ENCODE data around the gene LUZP1.

LUZP1 gene

GRCh38 chr1:23110391-23110790 is 58.3 kb downstream of the LUZP1 start:
- TF ChIP-seq GATA1 (IDR thresholded peaks at IDR 0.05; ENCODE audit: low read depth, low read length) = no peak
- DNase-seq = no peak

DNA sequence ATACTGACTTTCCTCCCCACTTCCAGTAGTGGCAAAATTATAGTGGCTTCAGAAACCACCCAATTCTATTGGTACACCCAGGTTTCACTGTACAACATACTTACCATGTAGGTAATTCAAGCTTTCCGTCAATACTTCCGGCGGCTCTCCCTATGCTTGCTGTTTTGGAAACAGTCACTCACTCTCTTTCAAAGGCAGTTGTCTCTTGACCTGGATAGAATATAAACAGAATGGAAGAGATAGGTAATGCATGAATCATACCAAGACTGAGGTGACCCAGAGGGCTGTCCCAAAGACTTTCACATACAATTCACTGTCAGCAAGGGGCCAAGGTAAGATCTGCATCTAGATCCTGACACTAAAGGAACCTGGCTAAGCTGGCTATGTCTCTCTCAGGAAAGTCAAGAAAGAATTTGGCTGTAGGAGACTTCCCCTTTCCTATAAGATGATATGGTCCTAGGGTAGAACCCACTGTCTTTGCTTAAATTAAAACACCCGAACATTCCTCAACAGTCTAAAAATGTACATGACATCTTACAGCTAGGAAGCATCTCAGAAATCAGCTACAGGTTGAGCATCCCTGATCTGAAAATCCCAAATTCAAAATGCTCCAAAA is 59.6 kb downstream of the LUZP1 start:
- no peak for DNase-seq
- TF ChIP-seq GATA1 (IDR thresholded peaks at IDR 0.05; ENCODE audit: low read depth, low read length) (no peak), POLR2A (IDR thresholded peaks at IDR 0.05; ENCODE audit: low read length) (no peak)

DNA sequence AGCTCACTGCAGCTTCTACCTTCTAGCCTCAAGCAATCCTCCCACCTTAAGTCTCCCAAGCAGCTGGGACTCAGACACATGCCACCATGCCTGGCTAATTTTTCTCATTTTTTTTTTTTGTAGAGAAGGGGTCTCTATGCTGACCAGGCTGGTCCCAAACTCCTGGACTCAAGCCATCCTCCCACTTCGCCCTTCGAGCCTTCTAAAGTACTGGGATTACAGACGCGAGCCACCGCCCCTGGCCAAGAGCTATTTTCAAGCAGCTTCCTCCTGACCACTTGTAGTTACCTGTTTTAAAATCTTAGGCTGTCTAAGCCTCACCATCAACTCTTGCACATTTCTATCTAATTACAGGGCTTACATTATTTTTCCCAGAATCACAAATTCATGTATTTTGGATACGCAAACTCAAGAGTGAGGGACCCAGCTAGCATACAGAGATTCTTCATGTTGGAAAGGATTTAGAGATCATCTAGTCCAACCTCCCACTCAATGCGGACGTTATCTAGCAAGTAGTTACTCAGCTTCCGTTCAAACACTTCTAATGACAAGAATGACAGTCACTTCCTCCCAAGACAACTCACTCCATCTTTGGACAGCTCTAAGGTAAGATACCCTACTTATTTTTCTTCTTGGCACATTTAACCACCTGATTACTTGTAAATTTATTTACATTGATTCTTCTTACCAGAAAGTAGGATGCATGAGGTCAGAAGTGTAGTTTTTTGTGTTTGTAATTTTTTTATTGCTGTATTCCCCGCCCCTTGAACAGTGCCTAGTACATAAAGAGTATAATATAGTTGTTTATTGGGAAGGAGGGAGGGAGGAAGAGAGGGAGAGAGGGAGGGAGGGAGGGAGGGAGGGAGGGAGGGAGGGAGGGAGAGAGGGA is 65.4 kb downstream of the LUZP1 start:
- DNase-seq = no peak
- no peak for TF ChIP-seq POLR2A (IDR thresholded peaks at IDR 0.05; ENCODE audit: low read length)

DNA sequence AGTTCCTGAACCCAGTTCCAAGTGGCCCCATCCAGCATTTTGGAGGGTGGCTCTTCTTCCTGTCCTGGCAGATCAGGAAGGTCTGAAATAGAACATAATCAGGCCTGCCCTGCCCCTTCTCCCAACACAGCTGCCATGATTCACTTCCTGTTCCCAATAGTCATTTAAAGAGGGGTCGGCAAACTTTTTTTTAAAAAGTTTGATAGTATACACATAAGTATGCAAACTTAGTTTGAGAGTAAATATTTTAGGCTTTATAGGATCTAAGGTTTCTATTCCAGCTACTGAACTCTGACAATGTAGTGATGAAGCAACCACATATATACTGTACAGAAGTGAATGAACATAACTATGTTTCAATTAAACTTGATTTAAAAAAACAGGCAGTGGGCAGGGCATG is 66.4 kb downstream of the LUZP1 start:
- TF ChIP-seq GATA1 (IDR thresholded peaks at IDR 0.05; ENCODE audit: low read depth, low read length) = no peak
- TF ChIP-seq POLR2A (IDR thresholded peaks at IDR 0.05; ENCODE audit: low read length) = no peak
- no peak for DNase-seq

DNA sequence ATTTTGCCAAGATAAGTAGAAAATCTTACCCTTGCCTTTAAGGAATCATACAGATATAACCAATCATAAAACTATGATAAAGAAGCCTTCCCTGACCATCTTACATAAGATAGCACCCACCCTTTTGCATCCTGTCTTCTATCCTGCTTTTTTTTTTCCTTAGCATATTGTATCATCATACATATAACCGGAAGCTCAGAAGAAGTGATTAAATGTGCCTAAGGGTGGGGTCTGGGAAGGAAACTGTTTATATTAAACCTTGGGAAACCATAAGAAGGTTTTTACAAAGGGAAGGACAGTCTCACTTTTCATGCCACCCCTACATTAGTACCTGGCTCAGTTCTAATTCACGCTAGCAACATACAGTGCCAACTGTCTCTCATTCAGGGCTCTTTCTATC is 66.8 kb downstream of the LUZP1 start:
- no peak for DNase-seq
- TF ChIP-seq POLR2A (IDR thresholded peaks at IDR 0.05; ENCODE audit: low read length) (no peak), GATA1 (IDR thresholded peaks at IDR 0.05; ENCODE audit: low read depth, low read length) (no peak)

- no peak for DNase-seq
- no peak for TF ChIP-seq GATA1 (IDR thresholded peaks at IDR 0.05; ENCODE audit: low read depth, low read length)
- TF ChIP-seq POLR2A (IDR thresholded peaks at IDR 0.05; ENCODE audit: low read length) = no peak
These were observed 67.4 kb downstream of the LUZP1 start for GRCh38 chr1:23101101-23101827.

GRCh38 chr1:23100074-23100748 is 68.4 kb downstream of the LUZP1 start:
- DNase-seq = no peak
- TF ChIP-seq POLR2A (IDR thresholded peaks at IDR 0.05; ENCODE audit: low read length) (no peak), GATA1 (IDR thresholded peaks at IDR 0.05; ENCODE audit: low read depth, low read length) (no peak)

DNA sequence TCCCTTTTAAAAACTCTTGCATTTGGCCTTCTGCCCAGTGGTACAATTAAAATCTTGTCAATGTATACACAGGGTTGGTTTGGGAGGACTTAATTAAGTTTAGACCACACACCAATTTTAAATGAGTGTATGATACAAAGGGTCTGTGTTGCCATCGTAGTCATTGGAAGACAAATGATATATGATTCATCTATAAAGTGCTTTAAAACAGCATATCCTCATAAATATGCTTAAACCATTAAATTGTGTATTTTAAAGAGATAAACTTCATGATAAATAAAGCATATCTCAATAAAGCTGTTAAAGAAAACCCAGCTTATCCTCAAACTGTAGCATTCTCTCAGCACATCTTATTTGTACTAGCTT is 69.5 kb downstream of the LUZP1 start:
- TF ChIP-seq GATA1 (IDR thresholded peaks at IDR 0.05; ENCODE audit: low read depth, low read length) (no peak), POLR2A (IDR thresholded peaks at IDR 0.05; ENCODE audit: low read length) (no peak)
- DNase-seq = no peak

- TF ChIP-seq POLR2A (IDR thresholded peaks at IDR 0.05; ENCODE audit: low read length) = no peak
- TF ChIP-seq GATA1 (IDR thresholded peaks at IDR 0.05; ENCODE audit: low read depth, low read length) = no peak
- peak; percentile 68 to 84 for DNase-seq
These were observed 70.0 kb downstream of the LUZP1 start for GRCh38 chr1:23098463-23099170.

DNA sequence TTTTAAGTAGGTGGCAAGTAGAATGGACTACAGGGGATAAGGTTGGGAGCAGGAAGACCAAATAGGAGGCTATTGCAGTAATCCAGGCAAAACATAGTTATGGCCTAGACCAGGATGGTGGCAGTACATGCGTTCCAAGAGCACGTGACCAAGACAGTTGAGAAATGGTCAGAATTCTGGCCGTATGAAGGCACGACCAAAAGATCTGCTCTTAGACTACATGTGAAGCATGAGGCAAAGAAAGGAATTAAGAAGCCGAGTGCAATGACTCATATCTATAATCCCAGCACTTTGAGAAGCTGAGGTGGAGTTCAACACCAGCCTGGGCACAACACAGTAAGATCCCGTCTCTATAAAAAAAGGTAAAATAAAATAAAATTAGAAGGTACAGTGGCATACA is 71.3 kb downstream of the LUZP1 start:
- TF ChIP-seq GATA1 (IDR thresholded peaks at IDR 0.05; ENCODE audit: low read depth, low read length) (no peak), POLR2A (IDR thresholded peaks at IDR 0.05; ENCODE audit: low read length) (no peak)
- no peak for DNase-seq

DNA sequence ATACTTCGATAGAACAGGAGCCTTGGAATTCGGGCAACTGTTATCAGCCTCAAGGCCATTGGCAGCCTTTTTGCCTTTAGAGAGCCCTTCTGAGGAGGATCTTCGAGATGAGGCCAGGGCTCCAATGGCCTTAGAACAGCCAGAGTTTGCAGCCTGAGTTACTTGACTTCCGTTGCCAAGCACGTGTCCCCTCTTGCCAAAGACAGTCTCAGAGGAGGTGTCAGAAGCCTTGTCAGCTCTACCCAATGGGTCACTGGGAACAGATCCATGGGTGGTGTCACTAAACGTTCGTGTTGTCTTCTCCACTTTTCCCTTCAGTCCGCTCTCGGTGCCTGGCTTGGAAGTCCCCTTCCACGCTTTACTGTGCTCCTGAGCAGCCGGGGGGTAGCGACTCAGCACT is 76.2 kb downstream of the LUZP1 start:
- no peak for TF ChIP-seq GATA1 (IDR thresholded peaks at IDR 0.05; ENCODE audit: low read depth, low read length)
- no peak for TF ChIP-seq POLR2A (IDR thresholded peaks at IDR 0.05; ENCODE audit: low read length)
- DNase-seq = no peak

DNA sequence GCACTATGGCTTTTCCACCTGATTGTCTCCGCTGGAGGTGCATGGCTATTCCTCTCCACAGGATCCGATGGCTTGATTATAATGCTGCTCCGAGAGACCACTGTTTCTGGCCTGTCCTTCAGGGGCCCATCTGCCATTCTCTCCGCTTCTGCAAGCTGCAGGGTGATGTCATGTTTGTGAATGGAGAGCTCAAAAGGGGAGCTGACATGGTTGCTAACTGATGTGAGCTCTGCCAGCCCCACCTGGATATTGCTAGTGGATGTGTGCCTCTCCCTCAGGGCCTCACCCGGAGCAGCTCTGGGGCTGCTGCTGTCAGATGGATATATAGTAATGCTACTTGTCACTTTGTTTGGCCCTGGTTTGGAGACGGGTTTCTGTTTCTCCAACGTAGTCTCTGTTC is 77.1 kb downstream of the LUZP1 start:
- TF ChIP-seq POLR2A (IDR thresholded peaks at IDR 0.05; ENCODE audit: low read length) (no peak), GATA1 (IDR thresholded peaks at IDR 0.05; ENCODE audit: low read depth, low read length) (no peak)
- no peak for DNase-seq

- no peak for DNase-seq
- TF ChIP-seq POLR2A (IDR thresholded peaks at IDR 0.05; ENCODE audit: low read length) = no peak
- no peak for TF ChIP-seq GATA1 (IDR thresholded peaks at IDR 0.05; ENCODE audit: low read depth, low read length)
These were observed 78.6 kb downstream of the LUZP1 start for GRCh38 chr1:23090056-23090455.

All from erythroblast (primary cell).